Mesenteric fat pad (tissue), 1 donor: ENCODE data around the gene KBTBD13. TPM values are rescaled to one million over a fixed set of nuclear protein-coding genes. Genes with fewer than 3 reads are reported as not detected.
A peak's percentile ranks its signal among the peaks of the same experiment; 100 is the strongest.

Source experiments
- DNase-seq: peaks from one replicate; pipeline ENCODE4 v3.0.0-alpha.2; 2020; ENCODE audit warnings: low spot score
- total RNA-seq: library from RNA; stranded (reverse); fragmentation: NEBNext Ultra II Directional; extraction: Animal tissue kit (Norgen Biotek cat#: 25700); gene quantifications from one replicate; pipeline ENCODE4 v1.2.1, GENCODE V29; 2021
- donor health status: DM: yes; HTN: yes; CAD: no.

The KBTBD13 gene
- total RNA-seq, 1 donor from 2014 or later, result not detected

GRCh38 chr15:65105038-65105437, 28.5 kb downstream of the KBTBD13 start:
- DNase-seq, result peak; percentile 76

GRCh38 chr15:65106011-65106590, 29.6 kb downstream of the KBTBD13 start:
- peak; percentile 88 for DNase-seq

DNA sequence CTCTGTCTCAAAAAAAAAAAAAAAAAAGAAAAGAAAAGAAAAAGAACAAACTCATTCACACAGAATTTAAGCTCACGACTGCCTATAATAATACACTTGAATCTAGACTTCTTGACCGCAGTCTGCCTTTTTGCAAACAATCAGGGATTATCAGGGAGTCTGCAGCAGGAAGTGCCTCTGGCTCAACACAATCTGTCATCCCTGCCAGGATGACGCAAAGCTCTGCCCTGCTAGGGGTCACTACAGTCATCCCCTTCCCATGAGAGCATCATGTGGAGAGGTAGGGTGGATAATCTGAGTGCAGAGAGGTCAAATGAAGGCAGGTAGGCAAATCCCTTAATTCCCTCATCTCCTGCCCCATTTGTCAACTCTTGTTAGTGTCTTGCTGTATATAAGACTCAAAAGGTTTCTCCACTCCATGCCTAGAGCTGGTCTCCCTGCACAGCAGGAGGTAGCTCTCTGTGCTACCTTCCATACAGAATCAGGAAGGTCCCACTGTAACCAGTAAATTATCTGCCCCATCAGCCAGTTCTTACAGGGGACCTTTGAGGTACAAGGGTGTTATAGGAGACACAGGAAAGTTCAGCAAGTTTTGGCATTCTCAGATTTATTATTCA, 34.2 kb downstream of the KBTBD13 start:
- DNase-seq, result peak; percentile 30

DNA sequence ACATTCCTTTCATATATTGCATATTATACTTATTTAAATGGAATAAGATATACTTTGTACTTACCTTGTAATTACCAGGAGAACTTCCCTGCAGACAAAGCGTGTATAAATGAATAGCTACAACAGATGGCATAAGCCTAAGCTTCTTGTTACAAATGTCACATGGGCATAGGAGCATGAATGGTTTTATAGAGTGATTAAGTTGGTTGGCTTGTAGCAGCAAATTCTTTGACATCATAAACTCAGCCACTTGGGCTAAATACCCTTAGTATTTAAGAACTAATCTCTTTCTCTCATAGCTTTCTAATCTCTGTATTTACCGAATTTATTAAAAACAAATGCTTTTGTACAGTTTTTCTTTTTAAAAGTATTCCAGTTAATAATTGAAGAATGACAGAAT, 38.5 kb downstream of the KBTBD13 start, which contains the start of gene UBAP1L:
Gene UBAP1L (minus strand): TSS at position 115 of the 400 bp plus-strand sequence. CDS start 8,985 bp downstream, outside the sequence.
- DNase-seq, result no peak

DNA sequence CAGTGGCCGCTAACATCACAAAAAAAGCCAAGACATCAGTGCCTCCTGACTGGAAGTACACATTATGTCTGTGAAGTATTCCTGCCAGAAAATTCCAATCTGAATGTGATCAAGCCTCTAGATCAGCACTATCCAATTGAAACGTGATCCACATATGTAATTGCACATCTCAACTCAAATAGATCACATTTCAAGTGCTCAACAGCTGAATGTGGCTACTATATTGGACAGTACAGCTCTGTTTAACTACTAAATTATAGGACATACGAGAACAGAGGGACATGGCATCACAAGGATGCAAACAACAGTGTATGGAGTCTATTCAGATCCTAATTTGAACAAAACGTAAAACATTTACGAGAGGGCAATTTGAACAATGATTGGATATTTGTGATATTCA, 39.0 kb downstream of the KBTBD13 start:
- DNase-seq, result no peak

Other genes starting within 250 kb of the KBTBD13 start
- gene PLEKHO2, start 234.8 kb upstream of the KBTBD13 start, total RNA-seq, result 87.5 TPM
- gene ANKDD1A, start 164.8 kb upstream of the KBTBD13 start, total RNA-seq, result 19.3 TPM
- 93.7 TPM for gene SPG21, start 86.8 kb upstream of the KBTBD13 start, total RNA-seq
- gene MTFMT, start 47.1 kb upstream of the KBTBD13 start, total RNA-seq, result 14.5 TPM
- not detected for gene SLC51B, start 31.4 kb upstream of the KBTBD13 start, total RNA-seq
- gene RASL12, start 8.8 kb upstream of the KBTBD13 start, total RNA-seq, result 4.7 TPM
- gene UBAP1L, start 38.5 kb downstream of the KBTBD13 start, total RNA-seq, result 3.9 TPM
- 22.9 TPM for gene PDCD7, start 57.1 kb downstream of the KBTBD13 start, total RNA-seq
- gene CLPX, start 108.6 kb downstream of the KBTBD13 start, total RNA-seq, result 47.7 TPM
- 27.3 TPM for gene CILP, start 134.7 kb downstream of the KBTBD13 start, total RNA-seq
- gene PARP16, start 210.1 kb downstream of the KBTBD13 start, total RNA-seq, result 6.0 TPM
- not detected for gene RNU5A-1, start 219.3 kb downstream of the KBTBD13 start, total RNA-seq
- 29.8 TPM for gene RNU5B-1, start 227.9 kb downstream of the KBTBD13 start, total RNA-seq